Stimulated activated CD4-positive, alpha-beta T cell treated with anti-CD3 and anti-CD28 coated beads, TNF-alpha, amount 100 ng/mL, for 4 hours (primary cell): ENCODE results near the gene ZMAT3.
A peak's percentile ranks its signal among the peaks of the same experiment; 100 is the strongest.
"Not testable (repeated sequence)": the region's sequence is repeated elsewhere in the genome, so short reads cannot be mapped to it uniquely, and the experiment has no call there.

Experiments
- DNase-seq, 3 experiments: peaks; one replicate each; pipeline ENCODE4 v3.0.0-alpha.2; 2020; ENCODE audit warnings: low read depth in 3 of 3

ZMAT3 gene

GRCh38 chr3:179071323-179072099 is at the start of gene ZMAT3:
Gene ZMAT3 (minus strand): TSS chr3:179071809. CDS start chr3:179067752, 4,057 bp downstream.
- peak; percentile 76 to 80 (median 78) for DNase-seq

- no peak for DNase-seq
Observed at GRCh38 chr3:179116816-179117215, 45.2 kb upstream of the ZMAT3 start.

GRCh38 chr3:179115444-179115843 is 43.8 kb upstream of the ZMAT3 start:
- DNase-seq, result not testable (repeated sequence)

DNA sequence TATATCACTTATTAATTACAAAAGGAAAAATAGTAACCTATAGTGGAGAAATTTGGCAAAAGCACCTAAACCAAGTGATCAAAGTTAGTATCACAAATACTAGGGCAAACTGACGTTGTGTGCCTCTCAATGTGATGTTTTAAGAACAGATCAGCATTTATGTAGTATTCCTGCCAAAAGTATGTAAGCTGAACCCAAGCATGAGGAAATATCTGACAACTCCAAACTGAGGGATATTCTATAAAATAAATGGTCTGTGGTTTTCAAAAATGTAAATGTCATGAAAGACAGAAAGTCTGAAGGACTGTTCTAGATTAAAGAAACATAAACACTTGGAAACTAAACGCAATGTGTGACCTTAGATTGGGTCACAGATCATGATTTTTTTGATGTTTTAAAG is 42.3 kb upstream of the ZMAT3 start:
- DNase-seq, result no peak

DNA sequence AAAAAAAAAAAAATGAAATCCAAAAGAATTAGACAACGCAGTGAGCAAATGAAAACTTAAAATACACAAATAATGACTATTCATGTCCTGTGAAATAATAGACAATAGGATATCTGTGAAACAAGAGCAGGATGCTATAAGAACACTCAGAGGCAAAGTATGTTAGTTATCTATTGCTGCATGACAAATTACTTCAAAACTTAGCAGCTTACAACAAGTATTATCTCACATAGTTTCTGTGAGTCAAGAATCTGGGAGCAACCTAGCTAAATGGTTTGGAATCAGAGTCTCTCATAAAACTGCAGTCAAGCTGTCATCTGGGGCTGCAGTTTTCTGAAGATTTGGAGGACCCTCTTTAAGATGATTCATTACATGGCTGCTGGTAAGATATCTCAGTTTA is 36.5 kb upstream of the ZMAT3 start:
- no peak for DNase-seq

GRCh38 chr3:179107617-179108016 is 36.0 kb upstream of the ZMAT3 start:
- no peak for DNase-seq

GRCh38 chr3:179105881-179106280 is 34.3 kb upstream of the ZMAT3 start:
- no peak for DNase-seq

GRCh38 chr3:179100652-179101051 is 29.0 kb upstream of the ZMAT3 start:
- DNase-seq, result no peak

DNA sequence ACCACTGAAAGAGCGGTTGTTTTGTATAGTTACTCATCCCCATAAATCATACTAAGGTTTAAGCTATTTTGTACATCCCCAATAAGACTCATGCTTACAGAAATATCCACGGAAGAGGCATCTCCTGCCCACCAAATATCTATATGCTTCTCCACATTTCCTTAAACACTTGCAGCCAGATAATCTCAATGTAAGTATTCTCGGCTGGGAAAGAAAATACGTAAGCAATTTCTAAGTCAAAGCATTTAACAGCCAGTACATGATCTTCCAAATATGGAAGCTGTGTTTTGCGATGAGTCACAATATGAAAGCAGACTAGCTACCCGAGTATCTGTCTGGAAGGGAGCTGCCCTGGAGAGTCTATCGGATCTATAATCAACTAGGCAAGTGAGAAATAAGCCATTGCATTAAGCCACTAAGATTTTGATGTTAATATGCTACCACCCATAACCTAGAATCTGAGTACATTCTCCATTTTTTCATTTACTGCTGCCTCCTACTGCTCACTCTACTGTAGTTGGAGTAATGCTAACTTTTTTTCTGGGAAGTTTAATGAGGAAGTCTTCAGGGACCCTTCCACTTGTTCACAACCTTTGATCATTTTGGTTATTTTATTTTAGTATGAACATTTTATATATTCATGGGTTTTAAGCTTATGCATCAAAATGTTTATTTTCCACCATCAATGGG is 26.9 kb upstream of the ZMAT3 start:
- DNase-seq, result no peak

DNA sequence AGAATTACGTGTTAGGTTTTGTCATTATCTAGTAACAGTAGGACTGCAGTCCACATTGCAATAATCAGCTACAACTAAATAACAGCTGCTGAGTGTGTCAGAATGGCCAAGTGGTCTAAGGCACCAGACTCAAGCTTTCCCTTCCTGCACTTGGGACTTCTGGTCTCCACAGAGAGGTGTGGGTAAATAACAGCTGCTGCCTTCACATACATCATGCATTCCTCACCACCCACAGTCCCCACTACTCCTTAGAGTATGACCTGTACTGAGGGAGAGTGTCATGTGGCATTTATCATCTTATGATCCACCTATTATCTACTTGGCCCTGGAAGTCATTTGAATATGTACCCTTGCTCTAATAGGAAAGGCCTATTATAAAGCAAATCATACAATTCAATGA is 22.2 kb upstream of the ZMAT3 start:
- DNase-seq, result no peak

- no peak for DNase-seq
Observed at GRCh38 chr3:179091113-179091512, 19.5 kb upstream of the ZMAT3 start.

- no peak for DNase-seq
Observed at GRCh38 chr3:179088306-179088705, 16.7 kb upstream of the ZMAT3 start.

DNA sequence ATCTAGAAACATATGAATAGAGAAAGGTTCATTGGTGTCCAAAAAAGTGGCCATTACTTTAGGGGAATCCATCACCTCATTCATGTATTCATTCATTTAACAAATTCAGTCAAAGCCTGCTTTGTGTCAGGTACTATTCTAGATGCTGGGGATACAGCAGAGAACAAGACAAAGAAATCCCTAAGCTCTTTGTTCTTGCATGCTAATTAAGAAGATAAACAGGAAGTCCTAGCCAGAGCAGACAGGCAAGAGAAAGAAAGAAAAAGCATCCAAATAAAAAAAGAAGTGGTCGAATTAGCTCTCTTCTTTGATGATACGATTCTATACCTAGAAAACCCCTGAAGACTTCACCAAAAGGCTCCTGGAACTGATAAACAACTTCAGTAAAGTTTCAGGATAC is 12.4 kb upstream of the ZMAT3 start:
- DNase-seq, result no peak

DNA sequence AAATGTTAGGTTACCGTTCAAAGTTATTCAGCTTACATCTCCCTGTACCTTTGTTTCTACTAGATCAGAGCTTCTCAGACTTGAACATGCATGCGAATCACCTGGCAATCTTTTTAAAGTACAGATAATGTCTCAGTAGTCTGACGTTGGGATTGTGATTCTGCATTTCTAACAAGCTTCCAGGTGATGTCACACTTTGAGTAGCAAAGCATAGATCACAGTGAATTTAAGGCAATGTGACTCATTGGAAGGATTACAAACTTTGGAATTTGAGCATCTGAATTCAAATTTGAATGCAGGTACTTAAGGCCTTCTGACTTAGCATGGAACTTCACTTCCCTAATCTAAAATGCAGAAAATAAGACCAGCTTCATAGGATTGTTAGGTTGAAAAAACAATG is 10.8 kb upstream of the ZMAT3 start:
- DNase-seq, result no peak

DNA sequence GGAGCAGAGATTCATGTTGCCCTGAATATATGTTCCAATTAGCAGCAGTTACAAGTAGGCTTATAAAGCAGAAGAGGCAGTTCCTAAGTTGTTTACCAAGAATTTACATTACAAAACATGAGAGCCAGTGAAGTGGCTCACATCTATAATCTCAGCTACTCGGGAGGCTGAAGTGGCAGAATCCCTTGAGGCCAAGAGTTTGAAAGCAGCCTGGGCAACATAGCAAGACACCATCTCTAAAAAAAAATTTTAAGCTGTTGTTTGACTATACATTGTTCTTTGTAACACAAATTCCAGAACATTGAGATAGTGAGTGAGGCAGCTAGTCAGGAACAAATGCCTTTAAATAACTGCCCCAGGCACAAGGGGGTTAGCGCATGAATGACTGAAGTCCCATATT is 10.3 kb upstream of the ZMAT3 start:
- DNase-seq, result no peak

GRCh38 chr3:179079537-179079936 is 7.9 kb upstream of the ZMAT3 start:
- no peak for DNase-seq

- DNase-seq, result no peak
Observed at GRCh38 chr3:179076243-179077027, 4.8 kb upstream of the ZMAT3 start.

DNA sequence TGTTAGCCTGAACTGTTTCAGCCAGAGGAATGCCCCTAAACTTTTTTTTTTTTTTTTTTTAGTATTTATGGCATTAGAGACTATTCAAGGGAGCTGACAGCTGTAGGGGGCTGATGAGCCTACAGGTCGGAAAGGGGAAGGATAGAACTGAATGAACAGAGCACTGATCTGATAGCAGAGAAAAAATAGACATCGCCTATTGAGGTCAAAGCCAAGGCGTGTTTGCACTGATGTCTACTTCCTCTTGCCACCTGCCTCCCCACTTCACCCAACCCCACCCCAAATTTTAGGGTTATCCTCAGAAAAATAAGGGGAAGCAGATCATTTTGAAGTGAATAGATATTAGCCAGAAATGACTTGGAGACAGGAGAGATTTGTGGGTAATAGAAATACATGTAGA is 3.0 kb upstream of the ZMAT3 start:
- DNase-seq, result no peak

GRCh38 chr3:179073816-179074215 is 2.2 kb upstream of the ZMAT3 start:
- no peak for DNase-seq

- DNase-seq, result peak in 2 of 3 experiments; percentile 15 to 41
Observed at GRCh38 chr3:179072100-179072438, 460 bp upstream of the ZMAT3 start.

GRCh38 chr3:179071027-179071322 is 634 bp downstream of the ZMAT3 start:
- no peak for DNase-seq

- no peak for DNase-seq
Observed at GRCh38 chr3:179069762-179070390, 1.7 kb downstream of the ZMAT3 start.
